AG20443 (cell line): ENCODE results near the gene PREB.

Experiments used
- DNase-seq: peaks from one replicate; pipeline ENCODE4 v3.0.0; 2012; ENCODE audit warnings: low spot score, mixed read lengths

Gene PREB

GRCh38 chr2:27082773-27083409 lies 51.5 kb downstream of the PREB start:
- no peak for DNase-seq

GRCh38 chr2:27081984-27082772 lies 52.3 kb downstream of the PREB start:
- no peak for DNase-seq
